WTC11 (cell line): ENCODE measurements around the gene ERF.

ENCODE experiments used
- ATF3 ChIP-seq: sonication (generic); formaldehyde crosslinking; conservative IDR thresholded peaks from 2 replicates; pipeline ENCODE4 v1.8.1; 2022; ENCODE audit warnings: mild to moderate bottlenecking, missing genetic modification reagents
- CTCF ChIP-seq: fragments of 200-600 bp; IDR thresholded peaks from 2 replicates; pipeline ENCODE4 v1.8.0; 2022; ENCODE audit warnings: antibody characterized with exemption
- JAZF1 ChIP-seq: fragments of 250-450 bp; sonication (Bioruptor Pico); IDR thresholded peaks from 2 replicates; pipeline ENCODE4 v1.9.0; 2021; ENCODE audit warnings: moderate library complexity, mild to moderate bottlenecking, inconsistent platforms
- MAX ChIP-seq: sonication (generic); formaldehyde crosslinking; IDR thresholded peaks from 2 replicates; pipeline ENCODE4 v1.8.0; 2022; ENCODE audit warnings: mild to moderate bottlenecking, missing genetic modification reagents
- NFYB ChIP-seq: sonication (generic); formaldehyde crosslinking; conservative IDR thresholded peaks from 2 replicates; pipeline ENCODE4 v1.8.0; 2022; ENCODE audit warnings: low read depth, missing genetic modification reagents
- SP1 ChIP-seq: sonication (generic); formaldehyde crosslinking; conservative IDR thresholded peaks from 2 replicates; pipeline ENCODE4 v1.8.1; 2022; ENCODE audit warnings: missing genetic modification reagents

GRCh38 chr19:42285541-42285941 lies 30.6 kb upstream of the ERF start:
- TF ChIP-seq JAZF1 (no peak), CTCF (no peak), ATF3 (CRISPR knock-in tag) (no peak), SP1 (CRISPR knock-in tag) (no peak), NFYB (CRISPR knock-in tag) (no peak), MAX (CRISPR knock-in tag) (no peak)
